Neutrophil (primary cell): ENCODE data around the gene ADGRV1.

ENCODE experiments used
- H3K27ac ChIP-seq: fragments of 200-600 bp; sonication (generic); 2 replicates; pipeline ENCODE4 v1.5.1; 2016; ENCODE audit warnings: mild to moderate bottlenecking, moderate library complexity
- H3K27me3 ChIP-seq: fragments of 200-600 bp; sonication (generic); 2 replicates; pipeline ENCODE4 v1.6.0; 2016; ENCODE audit warnings: mild to moderate bottlenecking
- H3K36me3 ChIP-seq: fragments of 200-600 bp; sonication (generic); 2 replicates; pipeline ENCODE4 v1.5.1; 2017
- H3K4me1 ChIP-seq, 2 experiments: fragments of 200-600 bp in 1 of 2; sonication (generic) in 1 of 2; 1 replicate in 1 of 2; 2 replicates in 1 of 2; pipeline versions ENCODE4 v1.5.1 to v1.6.1; 2013 to 2016; ENCODE audit warnings: low read depth in 1 of 2, low read length in 1 of 2, mild to moderate bottlenecking in 1 of 2, moderate library complexity in 1 of 2; ENCODE audit not compliant: control insufficient read depth in 1 of 2, insufficient read depth in 1 of 2
- H3K4me3 ChIP-seq, 2 experiments: fragments of 200-600 bp in 1 of 2; sonication (generic) in 1 of 2; 1 replicate in 1 of 2; 2 replicates in 1 of 2; pipeline ENCODE4 v1.5.1; 2013 to 2016; ENCODE audit warnings: low read depth in 1 of 2, low read length in 1 of 2, mild to moderate bottlenecking in 1 of 2, moderate library complexity in 1 of 2
- H3K9me3 ChIP-seq: fragments of 200-600 bp; sonication (generic); 2 replicates; pipeline ENCODE4 v1.5.1; 2016
- CTCF ChIP-seq: fragments of 200-600 bp; sonication (generic); IDR thresholded peaks from 2 replicates; pipeline ENCODE4 v1.5.1; 2016; ENCODE audit warnings: antibody characterized with exemption

The ADGRV1 gene

GRCh38 chr5:90873033-90873517 is 314.5 kb downstream of the ADGRV1 start:
- H3K4me1 ChIP-seq, result no peaks in the 10 kb centered on the region
- H3K9me3 ChIP-seq, result no peaks in the 10 kb centered on the region
- peaks cover 9% of the 10 kb centered on the region for H3K27me3 ChIP-seq
- no peak overlapping the region for H3K4me3 ChIP-seq
- no peak for TF ChIP-seq CTCF
- no peak overlapping the region for H3K27ac ChIP-seq
- no peaks in the 10 kb centered on the region for H3K36me3 ChIP-seq

GRCh38 chr5:90874066-90874465 is 315.5 kb downstream of the ADGRV1 start:
- H3K27ac ChIP-seq, result no peak overlapping the region
- peaks cover 9% of the 10 kb centered on the region for H3K27me3 ChIP-seq
- no peak overlapping the region for H3K4me3 ChIP-seq
- TF ChIP-seq CTCF, result no peak
- H3K36me3 ChIP-seq, result no peaks in the 10 kb centered on the region
- H3K9me3 ChIP-seq, result no peaks in the 10 kb centered on the region
- no peaks in the 10 kb centered on the region for H3K4me1 ChIP-seq

GRCh38 chr5:90875456-90875855 is 316.9 kb downstream of the ADGRV1 start:
- Histone ChIP-seq H3K9me3 (no peaks in the 10 kb centered on the region), H3K27me3 (peaks cover 9% of the 10 kb centered on the region), H3K4me3 (no peak overlapping the region), H3K27ac (no peak overlapping the region), H3K4me1 (no peaks in the 10 kb centered on the region), H3K36me3 (no peaks in the 10 kb centered on the region)
- no peak for TF ChIP-seq CTCF

GRCh38 chr5:90876366-90876765 is 317.8 kb downstream of the ADGRV1 start:
- TF ChIP-seq CTCF, result no peak

GRCh38 chr5:90877049-90877448 is 318.5 kb downstream of the ADGRV1 start:
- Histone ChIP-seq H3K27me3 (peaks cover 9% of the 10 kb centered on the region), H3K4me1 (no peaks in the 10 kb centered on the region), H3K4me3 (no peak overlapping the region), H3K36me3 (no peaks in the 10 kb centered on the region), H3K9me3 (no peaks in the 10 kb centered on the region), H3K27ac (no peak overlapping the region)
- no peak for TF ChIP-seq CTCF

More at GRCh38 chr5:90876366-90876765, 317.8 kb downstream of the ADGRV1 start:
- Histone ChIP-seq H3K4me1 (no peaks in the 10 kb centered on the region), H3K9me3 (no peaks in the 10 kb centered on the region), H3K27ac (no peak overlapping the region), H3K27me3 (peaks cover 9% of the 10 kb centered on the region), H3K36me3 (no peaks in the 10 kb centered on the region), H3K4me3 (no peak overlapping the region)

- TF ChIP-seq CTCF, result no peak
- H3K9me3 ChIP-seq, result no peaks in the 10 kb centered on the region
- H3K4me1 ChIP-seq, result no peaks in the 10 kb centered on the region
- peaks cover 4% of the 10 kb centered on the region for H3K27me3 ChIP-seq
- no peaks in the 10 kb centered on the region for H3K36me3 ChIP-seq
- H3K27ac ChIP-seq, result no peak overlapping the region
- H3K4me3 ChIP-seq, result no peak overlapping the region
Measured at GRCh38 chr5:90878081-90878480, 319.5 kb downstream of the ADGRV1 start.
